K562 (cell line): Measurements from ENCODE around the gene CCSER1. TPM values are rescaled to one million over a fixed set of nuclear protein-coding genes. Genes with fewer than 3 reads are reported as not detected.

Source experiments
- ATAC-seq: fragments of 200-7000 bp; cut with Tn5 transposase; 3 replicates; pipeline ENCODE4 v1.9.1; 2020; ENCODE audit warnings: moderate library complexity
- BruUV-seq: library from RNA; stranded (reverse); fragments of 400-500 nt; replicated peaks from 2 replicates; lab custom pipeline; 2021; lab: Mats Ljungman, UMichigan
- CTCF ChIA-PET: fragments of 300-600 bp; formaldehyde crosslinking; extraction: SDS; loops from one replicate; lab custom pipeline; 2021; ENCODE audit warnings: low intra/inter-chr PET ratio; lab: Yijun Ruan, JAX
- POLR2A ChIA-PET: fragments of 300-600, 350-650 bp; sonication (Branson Sonifier 250); formaldehyde crosslinking; extraction: SDS; loops from one replicate; lab custom pipeline; 2021; ENCODE audit warnings: antibody characterized with exemption, inconsistent platforms; lab: Yijun Ruan, JAX
- DNase-seq, 4 experiments: peaks; one replicate each; pipeline versions ENCODE4 v3.0.0 to v3.0.0-alpha.2; 2011 to 2018; ENCODE audit warnings: low spot score in 3 of 4, mixed read lengths in 3 of 4; ENCODE audit errors: extremely low read depth in 1 of 4
- FAIRE-seq: peaks from 2 replicates; lab custom pipeline; 2011; peaks lifted over from hg19 to GRCh38; lab: Jason Lieb, UNC
- H2AFZ ChIP-seq: 2 replicates; pipeline ENCODE4 v1.6.0; 2011; ENCODE audit warnings: low read depth, low read length, control low read depth, inconsistent platforms
- H3K27ac ChIP-seq: fragments of 200-600 bp; 3 replicates; pipeline ENCODE4 v1.8.0; 2011; ENCODE audit warnings: low read depth, mild to moderate bottlenecking, control low read depth, inconsistent platforms, low read length, moderate library complexity, mixed read lengths; ENCODE audit errors: extremely low read depth
- H3K27me3 ChIP-seq, 2 experiments: fragments of 300-600 bp in 1 of 2; 2 replicates in 1 of 2; 3 replicates in 1 of 2; pipeline versions ENCODE4 v1.6.0 to v1.8.0; 2011; ENCODE audit warnings: inconsistent platforms in 2 of 2, low read length in 2 of 2, mild to moderate bottlenecking in 1 of 2, mixed read lengths in 1 of 2, moderate library complexity in 1 of 2; ENCODE audit not compliant: control insufficient read depth in 2 of 2, insufficient read depth in 2 of 2
- H3K36me3 ChIP-seq: fragments of 300-600 bp; 3 replicates; pipeline ENCODE4 v1.8.0; 2011; ENCODE audit warnings: mild to moderate bottlenecking, low read length, inconsistent platforms; ENCODE audit not compliant: control insufficient read depth, insufficient read depth
- H3K4me1 ChIP-seq, 2 experiments: fragments of 200-600 bp in 1 of 2; replicated peaks in 1 of 2; 2 replicates in 1 of 2; 3 replicates in 1 of 2; pipeline versions ENCODE4 v1.5.1 to v1.8.0; 2011; ENCODE audit warnings: inconsistent platforms in 2 of 2, low read length in 2 of 2, mild to moderate bottlenecking in 1 of 2, mixed read lengths in 1 of 2, moderate library complexity in 1 of 2; ENCODE audit not compliant: control insufficient read depth in 2 of 2, insufficient read depth in 2 of 2
- H3K4me2 ChIP-seq: 2 replicates; pipeline ENCODE4 v1.6.1; 2011; ENCODE audit warnings: low read length, control low read depth, inconsistent platforms, mixed read lengths; ENCODE audit not compliant: insufficient read depth
- H3K4me3 ChIP-seq: fragments of 200-600 bp; sonication (generic), shearing (Covaris generic); 2 replicates; pipeline ENCODE4 v1.5.1; 2016; ENCODE audit warnings: control low read depth, inconsistent platforms
- H3K79me2 ChIP-seq: fragments of 200-600 bp; 3 replicates; pipeline ENCODE4 v1.8.0; 2011; ENCODE audit warnings: low read length, inconsistent platforms; ENCODE audit not compliant: control insufficient read depth, insufficient read depth
- H3K9ac ChIP-seq, 2 experiments: 2 replicates each; pipeline versions ENCODE4 v1.6.0 to v1.6.1; 2011; ENCODE audit warnings: low read depth in 2 of 2, low read length in 2 of 2, control low read depth in 1 of 2, inconsistent platforms in 1 of 2, mild to moderate bottlenecking in 1 of 2, mixed read lengths in 1 of 2; ENCODE audit not compliant: insufficient read depth in 1 of 2
- H3K9me1 ChIP-seq: one replicate; pipeline ENCODE4 v1.6.0; 2011; ENCODE audit warnings: inconsistent platforms, mild to moderate bottlenecking, low read length, moderate library complexity; ENCODE audit not compliant: control insufficient read depth, insufficient read depth
- H3K9me3 ChIP-seq: replicated peaks from 2 replicates; pipeline ENCODE4 v1.5.1; 2011; ENCODE audit warnings: low read depth, low read length, inconsistent platforms; ENCODE audit not compliant: control insufficient read depth, insufficient read depth
- H4K20me1 ChIP-seq: replicated peaks from 2 replicates; pipeline ENCODE4 v1.6.1; 2011; ENCODE audit warnings: low read length, inconsistent platforms, mixed read lengths; ENCODE audit not compliant: control insufficient read depth, insufficient read depth
- ARID3A ChIP-seq: IDR thresholded peaks from 2 replicates; pipeline ENCODE4 v1.6.1; 2012; ENCODE audit warnings: low read depth, low read length, improper control_type of control experiment, borderline replicate concordance
- ATF1 ChIP-seq, 2 experiments: fragments of 450-650 bp in 1 of 2; IDR thresholded peaks; 2 replicates each; pipeline ENCODE4 v1.6.1; 2016; ENCODE audit warnings: missing compliant biosample characterization in 1 of 2, missing genetic modification characterization in 1 of 2
- ELF1 ChIP-seq: fragments of 200-800 bp; sonication (Bioruptor generic); IDR thresholded peaks from 2 replicates; pipeline ENCODE4 v1.6.1; 2016; ENCODE audit warnings: missing genetic modification characterization, missing compliant biosample characterization
- MIER1 ChIP-seq: fragments of 450-650 bp; IDR thresholded peaks from 2 replicates; pipeline ENCODE4 v1.6.1; 2016; ENCODE audit warnings: antibody characterized with exemption, mild to moderate bottlenecking, low read depth
- MITF ChIP-seq: IDR thresholded peaks from 2 replicates; pipeline ENCODE4 v1.6.1; 2014; ENCODE audit warnings: antibody characterized with exemption
- NCOA2 ChIP-seq, 2 experiments: fragments of 450-650 bp; IDR thresholded peaks; 2 replicates each; pipeline ENCODE4 v1.6.1; 2018; ENCODE audit warnings: mild to moderate bottlenecking in 2 of 2, moderate library complexity in 1 of 2; ENCODE audit not compliant: partially characterized antibody in 2 of 2
- SMAD1 ChIP-seq: fragments of 150-350 bp; IDR thresholded peaks from 2 replicates; pipeline ENCODE4 v1.6.1; 2014; ENCODE audit warnings: low read length, low read depth; ENCODE audit not compliant: partially characterized antibody
- SMARCA5 ChIP-seq: fragments of 450-650 bp; IDR thresholded peaks from 2 replicates; pipeline ENCODE4 v1.6.1; 2016
- SNRNP70 ChIP-seq: fragments of 200-400 bp; formaldehyde crosslinking; optimal IDR thresholded peaks from 2 replicates; pipeline ENCODE3; 2017; ENCODE audit warnings: low read depth, low read length
- TCF3 ChIP-seq: sonication (generic); formaldehyde crosslinking; IDR thresholded peaks from 2 replicates; pipeline ENCODE4 v1.4.0; 2020; ENCODE audit warnings: mild to moderate bottlenecking, missing genetic modification reagents
- ZC3H4 ChIP-seq: sonication (generic); formaldehyde crosslinking; IDR thresholded peaks from 2 replicates; pipeline ENCODE4 v1.9.0; 2021; ENCODE audit warnings: missing genetic modification reagents, borderline replicate concordance
- ZNF143 ChIP-seq: sonication (generic); formaldehyde crosslinking; IDR thresholded peaks from 2 replicates; pipeline ENCODE4 v1.9.0; 2022; ENCODE audit warnings: mild to moderate bottlenecking, missing genetic modification reagents
- WGBS: fragments of 100-300 bp; shearing (Covaris generic); methylation state at CpG from one replicate; pipeline ENCODE4 v1.1.6; 2016; ENCODE audit warnings: low coverage, mixed read lengths; ENCODE audit not compliant: insufficient coverage; ENCODE audit errors: missing lambda C conversion rate; 5-methylcytosine and 5-hydroxymethylcytosine counted together
- in situ Hi-C: fragments of 300-500 bp; cut with MboI; formaldehyde crosslinking; loops from 4 replicates; pipeline ENCODE4 v1.15.0; 2018; ENCODE audit warnings: inconsistent platforms, mixed read lengths
- intact Hi-C: fragments of 100-400 bp; cut with micrococcal nuclease; formaldehyde crosslinking; loops from 2 replicates; pipeline ENCODE4 v1.14.2; 2022
- polyA plus RNA-seq, 8 experiments: library from polyadenylated mRNA; depleted of rRNA in 4 of 8; stranded (reverse) in 5 of 8; unstranded in 3 of 8; fragments of >200 nt; fragmentation: Nextera tagmentation in 2 of 8; fragmentation: Illumina TruSeq in 1 of 8; extraction: Ambion mirVana in 2 of 8; extraction: Trizol in 1 of 8; gene quantifications; 2 replicates each; pipeline versions ENCODE4 v1.2.1 to v1.2.3, GENCODE V29; 2011 to 2014; ENCODE audit warnings: inconsistent platforms in 1 of 8, missing spikeins in 1 of 8
- total RNA-seq, 7 experiments: library from RNA; depleted of rRNA in 6 of 7; stranded (reverse); fragments of >200 nt in 6 of 7; fragmentation: Illumina TruSeq in 2 of 7; extraction: Trizol in 2 of 7; gene quantifications; 2 replicates each; pipeline versions ENCODE4 v1.2.1 to v1.2.3, GENCODE V29; 2011 to 2021; ENCODE audit warnings: low replicate concordance in 1 of 7
- TF ChIP-seq, protein P1 (sequence below): fragments of 450-650 bp; IDR thresholded peaks from 2 replicates; pipeline ENCODE4 v1.7.1; 2018; ENCODE audit warnings: mild to moderate bottlenecking, low read depth; ENCODE audit not compliant: partially characterized antibody

The CCSER1 gene
- total and polyA plus RNA-seq, 9 of the 15 experiments (the other 6 are each of a cell fraction or from before 2014, with no cell fraction given), result not detected

- no peaks in the 10 kb centered on the region for H3K4me1 ChIP-seq
- no TSS peak for BruUV-seq
- no peaks in the 10 kb centered on the region for H3K9me3 ChIP-seq
- H2AFZ ChIP-seq, result no peak overlapping the region
- no peaks in the 10 kb centered on the region for H3K27me3 ChIP-seq
- intact Hi-C loops, result loop anchor here (10.0 kb wide), 1 partner anchor 1764 kb away; no protein-coding TSS in a partner anchor
- H3K9me1 ChIP-seq, result no peaks in the 10 kb centered on the region
- ATAC-seq (no peak), DNase-seq (no peak), FAIRE-seq (no peak)
- H3K79me2 ChIP-seq, result no peaks in the 10 kb centered on the region
- H3K4me3 ChIP-seq, result no peak overlapping the region
- POLR2A ChIA-PET, result no interaction called here
- H3K36me3 ChIP-seq, result no peaks in the 10 kb centered on the region
- H3K27ac ChIP-seq, result no peak overlapping the region
- CTCF ChIA-PET, result no interaction called here
- H3K4me2 ChIP-seq, result no peak overlapping the region
- in situ Hi-C loops, result no loop called here
- no peaks in the 10 kb centered on the region for H4K20me1 ChIP-seq
- 0% methylated on average over 7 of the region's 7 CpGs for WGBS
- no peak overlapping the region for H3K9ac ChIP-seq
- TF ChIP-seq, protein P1, sequence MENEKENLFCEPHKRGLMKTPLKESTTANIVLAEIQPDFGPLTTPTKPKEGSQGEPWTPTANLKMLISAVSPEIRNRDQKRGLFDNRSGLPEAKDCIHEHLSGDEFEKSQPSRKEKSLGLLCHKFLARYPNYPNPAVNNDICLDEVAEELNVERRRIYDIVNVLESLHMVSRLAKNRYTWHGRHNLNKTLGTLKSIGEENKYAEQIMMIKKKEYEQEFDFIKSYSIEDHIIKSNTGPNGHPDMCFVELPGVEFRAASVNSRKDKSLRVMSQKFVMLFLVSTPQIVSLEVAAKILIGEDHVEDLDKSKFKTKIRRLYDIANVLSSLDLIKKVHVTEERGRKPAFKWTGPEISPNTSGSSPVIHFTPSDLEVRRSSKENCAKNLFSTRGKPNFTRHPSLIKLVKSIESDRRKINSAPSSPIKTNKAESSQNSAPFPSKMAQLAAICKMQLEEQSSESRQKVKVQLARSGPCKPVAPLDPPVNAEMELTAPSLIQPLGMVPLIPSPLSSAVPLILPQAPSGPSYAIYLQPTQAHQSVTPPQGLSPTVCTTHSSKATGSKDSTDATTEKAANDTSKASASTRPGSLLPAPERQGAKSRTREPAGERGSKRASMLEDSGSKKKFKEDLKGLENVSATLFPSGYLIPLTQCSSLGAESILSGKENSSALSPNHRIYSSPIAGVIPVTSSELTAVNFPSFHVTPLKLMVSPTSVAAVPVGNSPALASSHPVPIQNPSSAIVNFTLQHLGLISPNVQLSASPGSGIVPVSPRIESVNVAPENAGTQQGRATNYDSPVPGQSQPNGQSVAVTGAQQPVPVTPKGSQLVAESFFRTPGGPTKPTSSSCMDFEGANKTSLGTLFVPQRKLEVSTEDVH, result no peak
- TF ChIP-seq TCF3 (CRISPR knock-in tag) (no peak), SMARCA5 (no peak), ATF1 (CRISPR knock-in tag; IDR thresholded peaks at IDR 0.05) (no peak), ATF1 (tag; IDR thresholded peaks at IDR 0.05) (no peak), MITF (no peak), NCOA2 (IDR thresholded peaks at IDR 0.05; ENCODE audit: partially characterized antibody in 2 of 2) (no peak), SMAD1 (no peak), ELF1 (tag) (no peak), MIER1 (no peak), SNRNP70 (no peak), ARID3A (no peak), ZNF143 (CRISPR knock-in tag) (no peak), ZC3H4 (CRISPR knock-in tag) (no peak)
Observed at GRCh38 chr4:90950385-90950841, 823.2 kb downstream of the CCSER1 start.
